WTC11 (cell line): ENCODE data around the gene NRXN3. TPM values are rescaled to one million over a fixed set of nuclear protein-coding genes. Genes with fewer than 3 reads are reported as not detected.

ENCODE experiments used
- ATAC-seq: fragments of 200-7000 bp; cut with Tn5 transposase; 2 replicates; pipeline ENCODE4 v1.10.0; 2021; ENCODE audit warnings: mild to moderate bottlenecking, moderate library complexity
- CTCF ChIA-PET: fragments of 300-600 bp; sonication (Branson Sonifier 250); formaldehyde crosslinking; loops from one replicate; lab custom pipeline; 2021; ENCODE audit warnings: antibody characterized with exemption; lab: Charles Lee
- POLR2A ChIA-PET: fragments of 350-600 bp; sonication (Branson Sonifier 250); formaldehyde crosslinking; loops from one replicate; lab custom pipeline; 2021; ENCODE audit warnings: antibody characterized with exemption; lab: Charles Lee
- DNase-seq: peaks from one replicate; pipeline ENCODE4 v3.0.0; 2021; ENCODE audit warnings: low spot score
- H3K27ac Mint-ChIP-seq: 2 replicates; pipeline ENCODE4 v1.8.0; 2021; ENCODE audit warnings: mixed read lengths
- H3K27me3 Mint-ChIP-seq: 2 replicates; pipeline ENCODE4 v1.8.0; 2021; ENCODE audit warnings: low read depth, mild to moderate bottlenecking, moderate library complexity, mixed read lengths
- H3K36me3 Mint-ChIP-seq: 2 replicates; pipeline ENCODE4 v1.8.0; 2021; ENCODE audit warnings: mixed read lengths
- H3K4me1 Mint-ChIP-seq: 2 replicates; pipeline ENCODE4 v1.8.0; 2022; ENCODE audit warnings: mixed read lengths
- H3K4me3 Mint-ChIP-seq: 2 replicates; pipeline ENCODE4 v1.8.0; 2021; ENCODE audit warnings: mild to moderate bottlenecking, moderate library complexity, mixed read lengths
- H3K9me3 Mint-ChIP-seq: 2 replicates; pipeline ENCODE4 v1.8.0; 2021; ENCODE audit warnings: mixed read lengths
- CREM ChIP-seq: sonication (generic); formaldehyde crosslinking; IDR thresholded peaks from 2 replicates; pipeline ENCODE4 v1.8.1; 2022; ENCODE audit warnings: mild to moderate bottlenecking, missing genetic modification reagents, moderate library complexity
- GABPB1 ChIP-seq: sonication (generic); formaldehyde crosslinking; IDR thresholded peaks from 2 replicates; pipeline ENCODE4 v1.8.1; 2023; ENCODE audit warnings: mild to moderate bottlenecking, missing genetic modification reagents
- GRHL2 ChIP-seq: fragments of 250-450 bp; sonication (Bioruptor Pico); IDR thresholded peaks from 2 replicates; pipeline ENCODE4 v1.8.0; 2022; ENCODE audit warnings: mild to moderate bottlenecking, moderate library complexity; ENCODE audit not compliant: insufficient replicate concordance, severe bottlenecking
- GTF2I ChIP-seq: fragments of 250-450 bp; sonication (Bioruptor Pico); conservative IDR thresholded peaks from 2 replicates; pipeline ENCODE4 v1.4.0; 2021; ENCODE audit warnings: mild to moderate bottlenecking
- IRF2 ChIP-seq: sonication (generic); formaldehyde crosslinking; IDR thresholded peaks from 2 replicates; pipeline ENCODE4 v1.8.0; 2022; ENCODE audit warnings: low read depth, missing genetic modification reagents, borderline replicate concordance
- JAZF1 ChIP-seq: fragments of 250-450 bp; sonication (Bioruptor Pico); IDR thresholded peaks from 2 replicates; pipeline ENCODE4 v1.9.0; 2021; ENCODE audit warnings: moderate library complexity, mild to moderate bottlenecking, inconsistent platforms
- NFYB ChIP-seq: sonication (generic); formaldehyde crosslinking; conservative IDR thresholded peaks from 2 replicates; pipeline ENCODE4 v1.8.0; 2022; ENCODE audit warnings: low read depth, missing genetic modification reagents
- PRDM15 ChIP-seq: sonication (generic); formaldehyde crosslinking; IDR thresholded peaks from 2 replicates; pipeline ENCODE4 v1.8.0; 2022; ENCODE audit warnings: missing genetic modification reagents
- STAT6 ChIP-seq: sonication (generic); formaldehyde crosslinking; conservative IDR thresholded peaks from 2 replicates; pipeline ENCODE4 v1.8.1; 2023; ENCODE audit warnings: mild to moderate bottlenecking, low read depth, missing genetic modification reagents, moderate library complexity
- TEAD4 ChIP-seq: sonication (generic); formaldehyde crosslinking; IDR thresholded peaks from 2 replicates; pipeline ENCODE4 v1.8.0; 2022; ENCODE audit warnings: mild to moderate bottlenecking, missing genetic modification reagents
- ZNF121 ChIP-seq: sonication (generic); formaldehyde crosslinking; IDR thresholded peaks from 2 replicates; pipeline ENCODE4 v1.8.0; 2023; ENCODE audit warnings: missing genetic modification reagents
- ZNF219 ChIP-seq: sonication (generic); formaldehyde crosslinking; IDR thresholded peaks from 2 replicates; pipeline ENCODE4 v1.8.0; 2023; ENCODE audit warnings: missing genetic modification reagents, mild to moderate bottlenecking, borderline replicate concordance
- ZNF263 ChIP-seq: sonication (generic); formaldehyde crosslinking; IDR thresholded peaks from 2 replicates; pipeline ENCODE4 v1.8.1; 2022; ENCODE audit warnings: low read depth, mild to moderate bottlenecking, moderate library complexity, missing genetic modification reagents
- ZNF416 ChIP-seq: fragments of 250-450 bp; sonication (Bioruptor Pico); IDR thresholded peaks from 2 replicates; pipeline ENCODE4 v1.9.0; 2021; ENCODE audit warnings: mild to moderate bottlenecking, inconsistent platforms
- ZNF423 ChIP-seq: fragments of 250-450 bp; sonication (Bioruptor Pico); IDR thresholded peaks from 2 replicates; pipeline ENCODE4 v2.1.2; 2022; ENCODE audit warnings: mild to moderate bottlenecking, moderate library complexity
- ZNF425 ChIP-seq: fragments of 250-450 bp; sonication (Bioruptor Pico); conservative IDR thresholded peaks from 2 replicates; pipeline ENCODE4 v1.9.0; 2021; ENCODE audit warnings: mild to moderate bottlenecking
- ZNF671 ChIP-seq: fragments of 250-450 bp; sonication (Bioruptor Pico); IDR thresholded peaks from 2 replicates; pipeline ENCODE4 v1.8.0; 2021; ENCODE audit warnings: mild to moderate bottlenecking
- total RNA-seq: library from RNA; stranded (reverse); gene quantifications from 3 replicates; pipeline ENCODE4 v1.2.3, GENCODE V29; 2021
- TF ChIP-seq, protein P1 (sequence below): fragments of 250-450 bp; sonication (Bioruptor Pico); IDR thresholded peaks from 2 replicates; pipeline ENCODE4 v1.9.0; 2021; ENCODE audit warnings: mild to moderate bottlenecking
- TF ChIP-seq, protein P2 (sequence below): sonication (generic); formaldehyde crosslinking; IDR thresholded peaks from 2 replicates; pipeline ENCODE4 v1.8.1; 2023; ENCODE audit warnings: mild to moderate bottlenecking, missing genetic modification reagents
- TF ChIP-seq, protein P3 (sequence below): sonication (generic); formaldehyde crosslinking; IDR thresholded peaks from 2 replicates; pipeline ENCODE4 v1.8.1; 2022; ENCODE audit warnings: low read depth, mild to moderate bottlenecking, moderate library complexity, missing genetic modification reagents, borderline replicate concordance

NRXN3 gene
- total RNA-seq, 1 experiment from 2014 or later: 3.0 TPM

- TF ChIP-seq, protein P1, sequence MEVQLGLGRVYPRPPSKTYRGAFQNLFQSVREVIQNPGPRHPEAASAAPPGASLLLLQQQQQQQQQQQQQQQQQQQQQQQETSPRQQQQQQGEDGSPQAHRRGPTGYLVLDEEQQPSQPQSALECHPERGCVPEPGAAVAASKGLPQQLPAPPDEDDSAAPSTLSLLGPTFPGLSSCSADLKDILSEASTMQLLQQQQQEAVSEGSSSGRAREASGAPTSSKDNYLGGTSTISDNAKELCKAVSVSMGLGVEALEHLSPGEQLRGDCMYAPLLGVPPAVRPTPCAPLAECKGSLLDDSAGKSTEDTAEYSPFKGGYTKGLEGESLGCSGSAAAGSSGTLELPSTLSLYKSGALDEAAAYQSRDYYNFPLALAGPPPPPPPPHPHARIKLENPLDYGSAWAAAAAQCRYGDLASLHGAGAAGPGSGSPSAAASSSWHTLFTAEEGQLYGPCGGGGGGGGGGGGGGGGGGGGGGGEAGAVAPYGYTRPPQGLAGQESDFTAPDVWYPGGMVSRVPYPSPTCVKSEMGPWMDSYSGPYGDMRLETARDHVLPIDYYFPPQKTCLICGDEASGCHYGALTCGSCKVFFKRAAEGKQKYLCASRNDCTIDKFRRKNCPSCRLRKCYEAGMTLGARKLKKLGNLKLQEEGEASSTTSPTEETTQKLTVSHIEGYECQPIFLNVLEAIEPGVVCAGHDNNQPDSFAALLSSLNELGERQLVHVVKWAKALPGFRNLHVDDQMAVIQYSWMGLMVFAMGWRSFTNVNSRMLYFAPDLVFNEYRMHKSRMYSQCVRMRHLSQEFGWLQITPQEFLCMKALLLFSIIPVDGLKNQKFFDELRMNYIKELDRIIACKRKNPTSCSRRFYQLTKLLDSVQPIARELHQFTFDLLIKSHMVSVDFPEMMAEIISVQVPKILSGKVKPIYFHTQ (CRISPR knock-in tag): no peak
- TF ChIP-seq ZNF263 (no peak), JAZF1 (CRISPR knock-in tag) (no peak), ZNF121 (no peak)
Measured at GRCh38 chr14:79090641-79091180, 920.5 kb downstream of the NRXN3 start (continued).

- CTCF ChIA-PET: interaction anchor here (0.6 to 1.4 kb wide), 3 partner anchors 452 to 540 kb away, joined by 3 to 6 read pairs (median 4); no protein-coding TSS in a partner anchor
- peaks cover 84% of the 10 kb centered on the region for H3K27me3 Mint-ChIP-seq
- TF ChIP-seq, protein P2, sequence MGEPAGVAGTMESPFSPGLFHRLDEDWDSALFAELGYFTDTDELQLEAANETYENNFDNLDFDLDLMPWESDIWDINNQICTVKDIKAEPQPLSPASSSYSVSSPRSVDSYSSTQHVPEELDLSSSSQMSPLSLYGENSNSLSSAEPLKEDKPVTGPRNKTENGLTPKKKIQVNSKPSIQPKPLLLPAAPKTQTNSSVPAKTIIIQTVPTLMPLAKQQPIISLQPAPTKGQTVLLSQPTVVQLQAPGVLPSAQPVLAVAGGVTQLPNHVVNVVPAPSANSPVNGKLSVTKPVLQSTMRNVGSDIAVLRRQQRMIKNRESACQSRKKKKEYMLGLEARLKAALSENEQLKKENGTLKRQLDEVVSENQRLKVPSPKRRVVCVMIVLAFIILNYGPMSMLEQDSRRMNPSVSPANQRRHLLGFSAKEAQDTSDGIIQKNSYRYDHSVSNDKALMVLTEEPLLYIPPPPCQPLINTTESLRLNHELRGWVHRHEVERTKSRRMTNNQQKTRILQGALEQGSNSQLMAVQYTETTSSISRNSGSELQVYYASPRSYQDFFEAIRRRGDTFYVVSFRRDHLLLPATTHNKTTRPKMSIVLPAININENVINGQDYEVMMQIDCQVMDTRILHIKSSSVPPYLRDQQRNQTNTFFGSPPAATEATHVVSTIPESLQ: no peak
- TF ChIP-seq ZNF121 (no peak), ZNF416 (no peak), ZNF425 (no peak), TEAD4 (CRISPR knock-in tag) (no peak), NFYB (CRISPR knock-in tag) (no peak), ZNF671 (CRISPR knock-in tag) (no peak), CREM (CRISPR knock-in tag) (no peak), PRDM15 (CRISPR knock-in tag) (no peak), GABPB1 (CRISPR knock-in tag) (no peak), ZNF423 (CRISPR knock-in tag) (no peak), IRF2 (no peak), GRHL2 (CRISPR knock-in tag) (no peak), ZNF219 (no peak), GTF2I (no peak), STAT6 (CRISPR knock-in tag) (no peak)
- TF ChIP-seq, protein P3, sequence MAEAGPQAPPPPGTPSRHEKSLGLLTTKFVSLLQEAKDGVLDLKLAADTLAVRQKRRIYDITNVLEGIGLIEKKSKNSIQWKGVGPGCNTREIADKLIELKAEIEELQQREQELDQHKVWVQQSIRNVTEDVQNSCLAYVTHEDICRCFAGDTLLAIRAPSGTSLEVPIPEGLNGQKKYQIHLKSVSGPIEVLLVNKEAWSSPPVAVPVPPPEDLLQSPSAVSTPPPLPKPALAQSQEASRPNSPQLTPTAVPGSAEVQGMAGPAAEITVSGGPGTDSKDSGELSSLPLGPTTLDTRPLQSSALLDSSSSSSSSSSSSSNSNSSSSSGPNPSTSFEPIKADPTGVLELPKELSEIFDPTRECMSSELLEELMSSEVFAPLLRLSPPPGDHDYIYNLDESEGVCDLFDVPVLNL (CRISPR knock-in tag): no peak
Measured at GRCh38 chr14:79091381-79091963, 921.3 kb downstream of the NRXN3 start.

More at GRCh38 chr14:79091381-79091963, 921.3 kb downstream of the NRXN3 start:
- DNase-seq (peak; percentile 16), ATAC-seq (peak; percentile 69; the same call in 1 of the 2 replicates)
- H3K9me3 Mint-ChIP-seq: peaks cover 8% of the 10 kb centered on the region
- peaks cover 12% of the 10 kb centered on the region for H3K4me1 Mint-ChIP-seq
- POLR2A ChIA-PET: interaction anchor here (0.7 kb wide), 1 partner anchor 472 kb away, joined by 6 read pairs; no protein-coding TSS in a partner anchor
- no peaks in the 10 kb centered on the region for H3K36me3 Mint-ChIP-seq
- no peak overlapping the region for H3K4me3 Mint-ChIP-seq
- H3K27ac Mint-ChIP-seq: no peak overlapping the region
